Urothelium cell line (cell line): ENCODE measurements around the gene ZNF765.
"Not testable (repeated sequence)": the region's sequence is repeated elsewhere in the genome, so short reads cannot be mapped to it uniquely, and the experiment has no call there.

Source experiments
- DNase-seq: peaks from one replicate; pipeline ENCODE4 v3.0.0; 2011; ENCODE audit warnings: low spot score, mixed read lengths
- FAIRE-seq: peaks from 2 replicates; lab custom pipeline; 2011; peaks lifted over from hg19 to GRCh38; lab: Jason Lieb, UNC

ZNF765 gene

GRCh38 chr19:53420520-53421315 lies 25.8 kb downstream of the ZNF765 start:
- FAIRE-seq, DNase-seq: not testable (repeated sequence)

GRCh38 chr19:53422551-53422950 lies 27.6 kb downstream of the ZNF765 start:
- FAIRE-seq, result no peak
- no peak for DNase-seq

- peak; percentile 83 for FAIRE-seq
- not testable (repeated sequence) for DNase-seq
Observed at GRCh38 chr19:53423074-53423473, 28.1 kb downstream of the ZNF765 start.

- FAIRE-seq, DNase-seq: not testable (repeated sequence)
Observed at GRCh38 chr19:53423680-53424079, 28.7 kb downstream of the ZNF765 start.

GRCh38 chr19:53424968-53425597 lies 30.1 kb downstream of the ZNF765 start:
- DNase-seq (peak; percentile 36), FAIRE-seq (no peak)

- FAIRE-seq, result peak; percentile 65
- peak; percentile 91 for DNase-seq
Observed at GRCh38 chr19:53431399-53432087, 36.6 kb downstream of the ZNF765 start, which contains the start of gene ZNF761. ZNF761 (plus strand) TSS chr19:53431984; CDS start chr19:53447269, 15,285 bp downstream.

GRCh38 chr19:53432088-53432661 lies 37.2 kb downstream of the ZNF765 start:
- no peak for FAIRE-seq
- DNase-seq, result peak; percentile 23

- not testable (repeated sequence) for DNase-seq, FAIRE-seq
Observed at GRCh38 chr19:53443809-53444208, 48.9 kb downstream of the ZNF765 start.

GRCh38 chr19:53447196-53447595 lies 52.2 kb downstream of the ZNF765 start:
- DNase-seq, FAIRE-seq: not testable (repeated sequence)

- DNase-seq (no peak), FAIRE-seq (no peak)
Observed at GRCh38 chr19:53455828-53456227, 60.9 kb downstream of the ZNF765 start.

- FAIRE-seq, DNase-seq: not testable (repeated sequence)
Observed at GRCh38 chr19:53460131-53460721, 65.3 kb downstream of the ZNF765 start.

- no peak for DNase-seq
- FAIRE-seq, result no peak
Observed at GRCh38 chr19:53461866-53462265, 66.9 kb downstream of the ZNF765 start.

GRCh38 chr19:53462861-53463260 lies 67.9 kb downstream of the ZNF765 start:
- DNase-seq (no peak), FAIRE-seq (no peak)

- no peak for FAIRE-seq
- no peak for DNase-seq
Observed at GRCh38 chr19:53463263-53463662, 68.3 kb downstream of the ZNF765 start.

- no peak for FAIRE-seq
- no peak for DNase-seq
Observed at GRCh38 chr19:53466726-53467484, 72.0 kb downstream of the ZNF765 start.

- FAIRE-seq, result no peak
- peak; percentile 92 for DNase-seq
Observed at GRCh38 chr19:53467485-53468262, 72.7 kb downstream of the ZNF765 start, which contains the start of gene ZNF813. ZNF813 (plus strand) TSS chr19:53467733; CDS start chr19:53483823, 16,090 bp downstream.

- DNase-seq, FAIRE-seq: not testable (repeated sequence)
Observed at GRCh38 chr19:53468628-53469027, 73.7 kb downstream of the ZNF765 start.

- DNase-seq (no peak), FAIRE-seq (no peak)
Observed at GRCh38 chr19:53471916-53472315, 77.0 kb downstream of the ZNF765 start.

- not testable (repeated sequence) for DNase-seq
Observed at GRCh38 chr19:53474832-53475231, 79.9 kb downstream of the ZNF765 start.

More at GRCh38 chr19:53474832-53475231, 79.9 kb downstream of the ZNF765 start:
- not testable (repeated sequence) for FAIRE-seq
